ENCODE measurements around the gene DLEC1.

DLEC1 gene

DNA sequence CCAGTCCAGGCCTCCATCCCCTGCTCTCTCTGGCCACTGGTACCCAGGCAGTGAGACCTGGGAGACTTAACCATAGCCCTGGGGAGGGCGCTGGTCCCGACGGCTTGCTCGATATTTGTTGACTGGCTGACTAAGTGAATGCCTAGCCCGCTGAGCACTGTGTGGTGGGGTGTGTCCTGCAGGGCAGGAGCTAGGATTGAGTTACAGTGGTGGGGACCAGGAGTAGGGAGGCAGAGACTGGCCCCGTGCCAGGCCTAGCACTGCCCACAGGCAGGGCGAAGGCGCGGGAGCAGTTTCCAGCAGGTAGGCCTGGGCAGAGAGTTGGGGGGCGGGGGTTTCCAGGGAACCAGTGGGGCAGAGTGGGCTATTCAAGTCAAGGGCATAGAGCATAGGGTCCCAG lies 48.5 kb upstream of the DLEC1 start, which contains the start of gene VILL:
VILL (plus strand) TSS at position 260 of the 400 bp plus-strand sequence. CDS start 2,887 bp downstream, outside the sequence.
- H3K9me2 ChIP-seq (replicated peaks; ENCODE audit: insufficient read depth, low read length), result no peaks in the 10 kb centered on the region
- no peak within 1 kb of the TSS for H2AFZ ChIP-seq (ENCODE audit: low read depth, low read length, severe bottlenecking)
- no peak within 1 kb of the TSS for H3K27ac ChIP-seq (ENCODE audit: low read depth, low read length)
- no peaks in the 10 kb centered on the region for H3K27me3 ChIP-seq (ENCODE audit: low read length)
- no peaks in the 10 kb centered on the region for H3K79me2 ChIP-seq (ENCODE audit: insufficient read depth, low read length)
- no peak within 1 kb of the TSS for H3K4me2 ChIP-seq (ENCODE audit: low read depth, low read length, poor library complexity, severe bottlenecking)
- H3K9me3 ChIP-seq (ENCODE audit: insufficient read depth, low read length), result no peaks in the 10 kb centered on the region
- H3K36me3 ChIP-seq (ENCODE audit: low read length), result no peaks in the 10 kb centered on the region
- H3K4me3 ChIP-seq (ENCODE audit: insufficient read depth, low read length, poor library complexity, severe bottlenecking), result no peak within 1 kb of the TSS
- H3F3A ChIP-seq (ENCODE audit: insufficient read depth), result no peaks in the 10 kb centered on the region
- no peak within 1 kb of the TSS for H3K9ac ChIP-seq (ENCODE audit: low read length)
- TF ChIP-seq EZH2phosphoT487 (conservative IDR thresholded peaks at IDR 0.05; ENCODE audit: low read length), result no peak
- TF ChIP-seq, protein P1, sequence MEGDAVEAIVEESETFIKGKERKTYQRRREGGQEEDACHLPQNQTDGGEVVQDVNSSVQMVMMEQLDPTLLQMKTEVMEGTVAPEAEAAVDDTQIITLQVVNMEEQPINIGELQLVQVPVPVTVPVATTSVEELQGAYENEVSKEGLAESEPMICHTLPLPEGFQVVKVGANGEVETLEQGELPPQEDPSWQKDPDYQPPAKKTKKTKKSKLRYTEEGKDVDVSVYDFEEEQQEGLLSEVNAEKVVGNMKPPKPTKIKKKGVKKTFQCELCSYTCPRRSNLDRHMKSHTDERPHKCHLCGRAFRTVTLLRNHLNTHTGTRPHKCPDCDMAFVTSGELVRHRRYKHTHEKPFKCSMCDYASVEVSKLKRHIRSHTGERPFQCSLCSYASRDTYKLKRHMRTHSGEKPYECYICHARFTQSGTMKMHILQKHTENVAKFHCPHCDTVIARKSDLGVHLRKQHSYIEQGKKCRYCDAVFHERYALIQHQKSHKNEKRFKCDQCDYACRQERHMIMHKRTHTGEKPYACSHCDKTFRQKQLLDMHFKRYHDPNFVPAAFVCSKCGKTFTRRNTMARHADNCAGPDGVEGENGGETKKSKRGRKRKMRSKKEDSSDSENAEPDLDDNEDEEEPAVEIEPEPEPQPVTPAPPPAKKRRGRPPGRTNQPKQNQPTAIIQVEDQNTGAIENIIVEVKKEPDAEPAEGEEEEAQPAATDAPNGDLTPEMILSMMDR (IDR thresholded peaks at IDR 0.05; ENCODE audit: insufficient read depth, low read length, poor library complexity, severe bottlenecking), result no peak
- H4K20me1 ChIP-seq (ENCODE audit: low read depth, low read length), result no peaks in the 10 kb centered on the region

DNA sequence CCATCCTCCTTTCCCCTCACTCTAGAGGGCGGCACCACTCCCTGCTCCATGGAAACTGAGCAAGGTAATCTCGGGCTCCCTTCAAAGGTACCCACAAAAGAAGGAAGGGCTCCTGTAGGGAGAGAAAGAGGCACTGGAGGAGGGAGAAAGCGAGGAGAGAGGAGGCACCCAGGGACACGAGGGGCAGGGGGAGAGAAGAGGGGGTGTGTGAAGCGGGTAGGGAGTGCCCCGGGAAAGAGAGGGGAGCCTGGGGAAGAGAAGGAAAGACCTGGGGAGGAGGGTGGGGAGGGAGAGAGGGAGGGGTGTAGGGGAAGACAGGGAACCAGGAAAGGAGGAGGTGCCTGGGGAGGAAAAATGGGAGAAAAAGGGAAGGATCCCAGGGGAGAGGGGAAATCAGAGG lies 47.9 kb upstream of the DLEC1 start:
- H3K27ac ChIP-seq (ENCODE audit: low read depth, low read length), result no peak overlapping the region
- no peaks in the 10 kb centered on the region for H3K9me2 ChIP-seq (replicated peaks; ENCODE audit: insufficient read depth, low read length)
- H3K79me2 ChIP-seq (ENCODE audit: insufficient read depth, low read length), result no peaks in the 10 kb centered on the region
- no peak overlapping the region for H3K9ac ChIP-seq (ENCODE audit: low read length)
- H3K27me3 ChIP-seq (ENCODE audit: low read length), result no peaks in the 10 kb centered on the region
- no peak overlapping the region for H3K4me2 ChIP-seq (ENCODE audit: low read depth, low read length, poor library complexity, severe bottlenecking)
- no peaks in the 10 kb centered on the region for H4K20me1 ChIP-seq (ENCODE audit: low read depth, low read length)
- H3K4me3 ChIP-seq (ENCODE audit: insufficient read depth, low read length, poor library complexity, severe bottlenecking), result no peak overlapping the region
- H3F3A ChIP-seq (ENCODE audit: insufficient read depth), result no peaks in the 10 kb centered on the region
- no peaks in the 10 kb centered on the region for H3K36me3 ChIP-seq (ENCODE audit: low read length)
- H2AFZ ChIP-seq (ENCODE audit: low read depth, low read length, severe bottlenecking), result no peak overlapping the region
- no peaks in the 10 kb centered on the region for H3K9me3 ChIP-seq (ENCODE audit: insufficient read depth, low read length)
- TF ChIP-seq, protein P1 (IDR thresholded peaks at IDR 0.05; ENCODE audit: insufficient read depth, low read length, poor library complexity, severe bottlenecking), result no peak
- no peak for TF ChIP-seq EZH2phosphoT487 (conservative IDR thresholded peaks at IDR 0.05; ENCODE audit: low read length)

DNA sequence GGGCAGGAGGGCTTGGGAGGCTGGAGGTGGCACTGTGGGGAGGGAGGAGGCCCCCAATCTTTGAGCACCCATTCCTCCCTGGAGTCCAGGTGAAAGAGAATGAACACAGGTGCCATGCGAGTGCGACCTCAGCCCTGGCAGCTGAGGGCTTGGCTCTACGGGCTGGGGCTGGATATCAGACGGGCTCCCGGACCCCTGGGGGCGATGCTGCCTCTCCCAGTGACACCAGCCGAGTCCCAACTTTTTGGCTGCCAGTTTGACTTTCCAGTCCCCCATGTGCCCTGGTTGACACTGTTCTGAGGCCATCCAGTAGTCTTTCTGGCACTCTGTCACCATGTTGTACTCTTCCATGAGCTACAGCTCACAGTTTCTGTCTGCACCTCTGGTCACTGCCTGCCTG lies 47.2 kb upstream of the DLEC1 start:
- no peaks in the 10 kb centered on the region for H3K36me3 ChIP-seq (ENCODE audit: low read length)
- no peak overlapping the region for H3K9ac ChIP-seq (ENCODE audit: low read length)
- TF ChIP-seq, protein P1 (IDR thresholded peaks at IDR 0.05; ENCODE audit: insufficient read depth, low read length, poor library complexity, severe bottlenecking), result no peak
- TF ChIP-seq EZH2phosphoT487 (conservative IDR thresholded peaks at IDR 0.05; ENCODE audit: low read length), result no peak
- no peak overlapping the region for H3K4me2 ChIP-seq (ENCODE audit: low read depth, low read length, poor library complexity, severe bottlenecking)
- no peaks in the 10 kb centered on the region for H3F3A ChIP-seq (ENCODE audit: insufficient read depth)
- no peaks in the 10 kb centered on the region for H3K9me3 ChIP-seq (ENCODE audit: insufficient read depth, low read length)
- H3K4me3 ChIP-seq (ENCODE audit: insufficient read depth, low read length, poor library complexity, severe bottlenecking), result no peak overlapping the region
- H4K20me1 ChIP-seq (ENCODE audit: low read depth, low read length), result no peaks in the 10 kb centered on the region
- no peaks in the 10 kb centered on the region for H3K27me3 ChIP-seq (ENCODE audit: low read length)
- H3K9me2 ChIP-seq (replicated peaks; ENCODE audit: insufficient read depth, low read length), result no peaks in the 10 kb centered on the region
- no peak overlapping the region for H3K27ac ChIP-seq (ENCODE audit: low read depth, low read length)
- no peaks in the 10 kb centered on the region for H3K79me2 ChIP-seq (ENCODE audit: insufficient read depth, low read length)
- H2AFZ ChIP-seq (ENCODE audit: low read depth, low read length, severe bottlenecking), result no peak overlapping the region

Data from SU-DHL-6 (cell line).